WTC11 (cell line): Measurements from ENCODE around the gene SPTLC3. TPM values are rescaled to one million over a fixed set of nuclear protein-coding genes. Genes with fewer than 3 reads are reported as not detected.

ENCODE experiments used
- ATAC-seq: fragments of 200-7000 bp; cut with Tn5 transposase; 2 replicates; pipeline ENCODE4 v1.10.0; 2021; ENCODE audit warnings: mild to moderate bottlenecking, moderate library complexity
- CTCF ChIA-PET: fragments of 300-600 bp; sonication (Branson Sonifier 250); formaldehyde crosslinking; loops from one replicate; lab custom pipeline; 2021; ENCODE audit warnings: antibody characterized with exemption; lab: Charles Lee
- POLR2A ChIA-PET: fragments of 350-600 bp; sonication (Branson Sonifier 250); formaldehyde crosslinking; loops from one replicate; lab custom pipeline; 2021; ENCODE audit warnings: antibody characterized with exemption; lab: Charles Lee
- DNase-seq: peaks from one replicate; pipeline ENCODE4 v3.0.0; 2021; ENCODE audit warnings: low spot score
- H3K27ac Mint-ChIP-seq: 2 replicates; pipeline ENCODE4 v1.8.0; 2021; ENCODE audit warnings: mixed read lengths
- H3K27me3 Mint-ChIP-seq: 2 replicates; pipeline ENCODE4 v1.8.0; 2021; ENCODE audit warnings: low read depth, mild to moderate bottlenecking, moderate library complexity, mixed read lengths
- H3K36me3 Mint-ChIP-seq: 2 replicates; pipeline ENCODE4 v1.8.0; 2021; ENCODE audit warnings: mixed read lengths
- H3K4me1 Mint-ChIP-seq: 2 replicates; pipeline ENCODE4 v1.8.0; 2022; ENCODE audit warnings: mixed read lengths
- H3K4me3 Mint-ChIP-seq: 2 replicates; pipeline ENCODE4 v1.8.0; 2021; ENCODE audit warnings: mild to moderate bottlenecking, moderate library complexity, mixed read lengths
- H3K9me3 Mint-ChIP-seq: 2 replicates; pipeline ENCODE4 v1.8.0; 2021; ENCODE audit warnings: mixed read lengths
- ATF6 ChIP-seq: sonication (generic); formaldehyde crosslinking; IDR thresholded peaks from 2 replicates; pipeline ENCODE4 v1.8.1; 2023; ENCODE audit warnings: mild to moderate bottlenecking, missing genetic modification reagents
- HMGXB4 ChIP-seq: sonication (generic); formaldehyde crosslinking; IDR thresholded peaks from 2 replicates; pipeline ENCODE4 v1.8.1; 2023; ENCODE audit warnings: mild to moderate bottlenecking, moderate library complexity, missing genetic modification reagents
- IRF2 ChIP-seq: sonication (generic); formaldehyde crosslinking; IDR thresholded peaks from 2 replicates; pipeline ENCODE4 v1.8.0; 2022; ENCODE audit warnings: low read depth, missing genetic modification reagents, borderline replicate concordance
- KAT7 ChIP-seq: sonication (generic); formaldehyde crosslinking; IDR thresholded peaks from 2 replicates; pipeline ENCODE4 v1.8.1; 2023; ENCODE audit warnings: missing genetic modification reagents, mild to moderate bottlenecking, borderline replicate concordance
- NFATC4 ChIP-seq: fragments of 250-450 bp; sonication (Bioruptor Pico); IDR thresholded peaks from 2 replicates; pipeline ENCODE4 v1.9.0; 2021; ENCODE audit warnings: mild to moderate bottlenecking
- SMAD3 ChIP-seq: sonication (generic); formaldehyde crosslinking; IDR thresholded peaks from 2 replicates; pipeline ENCODE4 v1.8.0; 2022; ENCODE audit warnings: missing genetic modification reagents, mild to moderate bottlenecking, borderline replicate concordance
- ZBTB43 ChIP-seq: sonication (generic); formaldehyde crosslinking; IDR thresholded peaks from 2 replicates; pipeline ENCODE4 v1.8.1; 2023; ENCODE audit warnings: mild to moderate bottlenecking, missing genetic modification reagents
- ZNF121 ChIP-seq: sonication (generic); formaldehyde crosslinking; IDR thresholded peaks from 2 replicates; pipeline ENCODE4 v1.8.0; 2023; ENCODE audit warnings: missing genetic modification reagents
- ZNF138 ChIP-seq: sonication (generic); formaldehyde crosslinking; conservative IDR thresholded peaks from 2 replicates; pipeline ENCODE4 v1.8.1; 2022; ENCODE audit warnings: mild to moderate bottlenecking, moderate library complexity, missing genetic modification reagents
- ZNF416 ChIP-seq: fragments of 250-450 bp; sonication (Bioruptor Pico); IDR thresholded peaks from 2 replicates; pipeline ENCODE4 v1.9.0; 2021; ENCODE audit warnings: mild to moderate bottlenecking, inconsistent platforms
- ZNF671 ChIP-seq: fragments of 250-450 bp; sonication (Bioruptor Pico); IDR thresholded peaks from 2 replicates; pipeline ENCODE4 v1.8.0; 2021; ENCODE audit warnings: mild to moderate bottlenecking
- total RNA-seq: library from RNA; stranded (reverse); gene quantifications from 3 replicates; pipeline ENCODE4 v1.2.3, GENCODE V29; 2021
- TF ChIP-seq, protein P1 (sequence below): sonication (generic); formaldehyde crosslinking; IDR thresholded peaks from 2 replicates; pipeline ENCODE4 v1.8.0; 2022; ENCODE audit warnings: mild to moderate bottlenecking, missing genetic modification reagents
- TF ChIP-seq, protein P2 (sequence below): fragments of 250-450 bp; sonication (Bioruptor Pico); IDR thresholded peaks from 2 replicates; pipeline ENCODE4 v1.9.0; 2021; ENCODE audit warnings: moderate library complexity, mild to moderate bottlenecking, inconsistent platforms, borderline replicate concordance
- TF ChIP-seq, protein P3 (sequence below): sonication (generic); formaldehyde crosslinking; IDR thresholded peaks from 2 replicates; pipeline ENCODE4 v1.8.1; 2023; ENCODE audit warnings: mild to moderate bottlenecking, missing genetic modification reagents, moderate library complexity

SPTLC3 gene
- total RNA-seq, 1 experiment from 2014 or later = 0.13 TPM

- no peaks in the 10 kb centered on the region for H3K27me3 Mint-ChIP-seq
- ChIA-PET POLR2A (interaction anchor here (0.7 kb wide), 2 partner anchors 10 to 113 kb away, joined by 3 read pairs; no protein-coding TSS in a partner anchor), CTCF (interaction anchor here (0.8 to 1.6 kb wide), 2 partner anchors 9 to 139 kb away, joined by 3 to 6 read pairs; no protein-coding TSS in a partner anchor)
- no peak for DNase-seq
- no peaks in the 10 kb centered on the region for H3K36me3 Mint-ChIP-seq
- peaks cover 9% of the 10 kb centered on the region for H3K4me1 Mint-ChIP-seq
- H3K9me3 Mint-ChIP-seq = no peaks in the 10 kb centered on the region
- ATAC-seq = no peak
- no peak for TF ChIP-seq ZNF671 (CRISPR knock-in tag)
- TF ChIP-seq NFATC4 (CRISPR knock-in tag) = no peak
- no peak for TF ChIP-seq ATF6 (CRISPR knock-in tag)
- no peak for TF ChIP-seq IRF2 (CRISPR knock-in tag)
- TF ChIP-seq, protein P1, sequence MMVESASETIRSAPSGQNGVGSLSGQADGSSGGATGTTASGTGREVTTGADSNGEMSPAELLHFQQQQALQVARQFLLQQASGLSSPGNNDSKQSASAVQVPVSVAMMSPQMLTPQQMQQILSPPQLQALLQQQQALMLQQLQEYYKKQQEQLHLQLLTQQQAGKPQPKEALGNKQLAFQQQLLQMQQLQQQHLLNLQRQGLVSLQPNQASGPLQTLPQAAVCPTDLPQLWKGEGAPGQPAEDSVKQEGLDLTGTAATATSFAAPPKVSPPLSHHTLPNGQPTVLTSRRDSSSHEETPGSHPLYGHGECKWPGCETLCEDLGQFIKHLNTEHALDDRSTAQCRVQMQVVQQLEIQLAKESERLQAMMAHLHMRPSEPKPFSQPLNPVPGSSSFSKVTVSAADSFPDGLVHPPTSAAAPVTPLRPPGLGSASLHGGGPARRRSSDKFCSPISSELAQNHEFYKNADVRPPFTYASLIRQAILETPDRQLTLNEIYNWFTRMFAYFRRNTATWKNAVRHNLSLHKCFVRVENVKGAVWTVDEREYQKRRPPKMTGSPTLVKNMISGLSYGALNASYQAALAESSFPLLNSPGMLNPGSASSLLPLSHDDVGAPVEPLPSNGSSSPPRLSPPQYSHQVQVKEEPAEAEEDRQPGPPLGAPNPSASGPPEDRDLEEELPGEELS (CRISPR knock-in tag) = no peak
- TF ChIP-seq, protein P2, sequence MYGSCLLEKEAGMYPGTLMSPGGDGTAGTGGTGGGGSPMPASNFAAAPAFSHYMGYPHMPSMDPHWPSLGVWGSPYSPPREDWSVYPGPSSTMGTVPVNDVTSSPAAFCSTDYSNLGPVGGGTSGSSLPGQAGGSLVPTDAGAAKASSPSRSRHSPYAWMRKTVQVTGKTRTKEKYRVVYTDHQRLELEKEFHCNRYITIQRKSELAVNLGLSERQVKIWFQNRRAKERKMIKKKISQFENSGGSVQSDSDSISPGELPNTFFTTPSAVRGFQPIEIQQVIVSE (CRISPR knock-in tag) = no peak
- TF ChIP-seq ZNF416 (CRISPR knock-in tag) = no peak
- no peak for TF ChIP-seq ZBTB43 (CRISPR knock-in tag)
- H3K4me3 Mint-ChIP-seq = no peak overlapping the region
- no peak overlapping the region for H3K27ac Mint-ChIP-seq
Observed at GRCh38 chr20:13109658-13110057, 100.9 kb downstream of the SPTLC3 start.

- no peaks in the 10 kb centered on the region for H3K27me3 Mint-ChIP-seq
- POLR2A ChIA-PET = no interaction called here
- H3K9me3 Mint-ChIP-seq = no peaks in the 10 kb centered on the region
- H3K4me1 Mint-ChIP-seq = no peaks in the 10 kb centered on the region
- CTCF ChIA-PET = interaction anchor here (1.1 to 1.6 kb wide), 2 partner anchors 151 to 192 kb away, joined by 3 to 4 read pairs; no protein-coding TSS in a partner anchor
- H3K4me3 Mint-ChIP-seq = no peak overlapping the region
- no peak overlapping the region for H3K27ac Mint-ChIP-seq
- DNase-seq (no peak), ATAC-seq (no peak)
- no peaks in the 10 kb centered on the region for H3K36me3 Mint-ChIP-seq
- TF ChIP-seq KAT7 = no peak
- TF ChIP-seq ZNF138 (CRISPR knock-in tag) = no peak
- TF ChIP-seq, protein P3, sequence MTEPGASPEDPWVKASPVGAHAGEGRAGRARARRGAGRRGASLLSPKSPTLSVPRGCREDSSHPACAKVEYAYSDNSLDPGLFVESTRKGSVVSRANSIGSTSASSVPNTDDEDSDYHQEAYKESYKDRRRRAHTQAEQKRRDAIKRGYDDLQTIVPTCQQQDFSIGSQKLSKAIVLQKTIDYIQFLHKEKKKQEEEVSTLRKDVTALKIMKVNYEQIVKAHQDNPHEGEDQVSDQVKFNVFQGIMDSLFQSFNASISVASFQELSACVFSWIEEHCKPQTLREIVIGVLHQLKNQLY (CRISPR knock-in tag) = no peak
- no peak for TF ChIP-seq ZNF121 (CRISPR knock-in tag)
- no peak for TF ChIP-seq SMAD3 (CRISPR knock-in tag)
- TF ChIP-seq, protein P1 (CRISPR knock-in tag) = no peak
- no peak for TF ChIP-seq HMGXB4
Observed at GRCh38 chr20:13110796-13111195, 102.0 kb downstream of the SPTLC3 start.
